ENCODE results near the gene DGKG.

DGKG gene

GRCh38 chr3:186275436-186275835 is 86.6 kb downstream of the DGKG start:
- DNase-seq (ENCODE audit: low read depth): no peak

DNA sequence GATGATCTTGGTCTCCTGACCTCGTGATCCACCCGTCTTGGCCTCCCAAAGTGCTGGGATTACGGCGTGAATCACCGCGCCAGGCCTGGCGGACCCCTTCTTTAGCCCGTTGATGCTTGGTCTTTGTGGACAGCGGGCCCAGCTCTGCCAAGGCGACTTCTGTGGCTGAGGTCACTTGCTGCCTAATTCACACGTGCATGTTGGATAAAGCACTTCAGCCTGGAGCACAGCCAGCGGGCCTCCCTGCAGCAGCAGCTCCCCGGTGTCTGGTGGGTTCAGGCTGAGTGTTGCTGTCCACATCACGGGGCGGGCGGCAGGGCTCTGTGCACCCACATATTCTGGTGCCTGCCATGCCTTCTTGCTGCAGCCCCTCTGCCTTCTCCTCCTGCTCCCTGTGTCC is 88.4 kb downstream of the DGKG start:
- DNase-seq (ENCODE audit: low read depth): no peak

DNA sequence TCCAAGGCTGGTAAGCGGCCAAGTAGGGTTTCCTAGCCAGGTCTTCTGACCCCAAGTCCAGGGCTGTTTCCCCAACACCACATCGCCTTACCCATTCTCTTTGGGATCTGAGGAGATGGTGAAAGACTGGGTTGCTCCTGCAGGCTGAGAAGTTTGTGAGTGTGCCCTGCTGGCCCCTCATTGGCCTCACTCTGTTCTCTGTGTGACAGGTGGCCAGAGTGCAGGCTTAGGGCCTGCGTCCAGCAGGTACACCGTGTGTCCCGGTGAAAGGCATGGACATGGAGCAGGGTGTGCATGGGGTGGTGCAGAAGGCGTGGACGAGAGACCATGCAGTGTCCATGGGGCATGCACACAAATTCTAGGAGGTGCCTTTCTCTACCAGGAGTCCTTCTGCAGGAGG is 91.3 kb downstream of the DGKG start:
- DNase-seq (ENCODE audit: low read depth): no peak

DNA sequence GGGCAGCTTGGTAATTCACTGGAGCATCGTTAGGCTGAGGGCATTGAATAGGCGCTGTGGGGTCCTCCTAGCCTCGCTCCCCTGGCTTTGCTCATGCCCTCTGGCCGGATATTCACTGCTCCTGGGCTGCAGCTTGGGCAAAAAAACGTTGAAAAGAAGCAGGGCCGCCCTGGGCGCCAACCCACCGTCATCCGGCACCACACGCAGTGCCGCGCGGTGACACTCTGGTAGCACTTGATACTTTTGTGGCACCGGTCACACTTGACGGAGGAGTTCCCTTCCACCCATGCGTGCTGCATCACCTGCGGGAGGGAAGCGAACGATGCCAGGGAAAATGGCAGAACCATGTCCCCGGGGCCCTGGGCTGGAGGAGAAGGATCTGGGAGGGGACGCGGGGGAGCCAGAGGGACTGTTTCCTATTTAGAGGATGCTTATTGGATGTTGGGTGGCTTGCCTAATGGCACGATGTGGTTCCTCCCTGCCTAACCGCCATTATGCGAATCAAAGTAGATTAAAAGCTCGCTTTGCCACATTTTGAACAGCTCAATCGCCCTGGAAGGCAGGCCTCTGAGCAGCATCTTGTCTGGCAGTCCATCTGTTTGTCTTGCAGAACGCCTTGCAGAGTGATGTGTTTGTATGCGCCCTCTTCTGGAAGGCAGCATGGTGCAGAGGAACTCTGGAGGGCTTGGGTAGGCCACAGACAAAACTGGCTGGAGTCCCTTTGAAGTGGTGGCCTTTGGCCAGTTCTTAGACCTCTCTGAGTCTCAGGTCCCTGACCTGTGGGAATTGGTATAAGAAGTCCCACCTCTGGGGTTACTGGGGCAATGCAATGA is 93.2 kb downstream of the DGKG start:
- DNase-seq (ENCODE audit: low read depth): no peak

DNA sequence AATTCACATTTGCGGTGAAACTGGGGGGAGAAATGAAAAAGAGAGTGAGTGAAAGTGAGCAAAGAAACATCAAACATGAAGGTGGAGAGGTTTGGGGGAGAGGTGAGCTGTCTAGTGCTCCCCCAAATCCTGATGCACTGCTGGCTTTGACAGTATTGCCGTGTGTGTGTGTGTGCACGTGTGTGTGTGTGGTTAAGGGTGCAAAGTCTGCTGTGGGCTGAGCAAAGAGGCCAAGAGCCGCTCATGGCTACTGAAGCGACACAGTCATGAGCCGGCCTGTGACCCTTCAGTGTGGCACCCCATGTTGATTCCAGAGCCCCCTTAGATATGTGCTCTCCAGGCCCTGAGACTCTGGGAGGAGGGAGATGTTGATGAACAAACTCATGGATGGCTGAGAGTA is 94.3 kb downstream of the DGKG start:
- DNase-seq (ENCODE audit: low read depth): no peak

DNA sequence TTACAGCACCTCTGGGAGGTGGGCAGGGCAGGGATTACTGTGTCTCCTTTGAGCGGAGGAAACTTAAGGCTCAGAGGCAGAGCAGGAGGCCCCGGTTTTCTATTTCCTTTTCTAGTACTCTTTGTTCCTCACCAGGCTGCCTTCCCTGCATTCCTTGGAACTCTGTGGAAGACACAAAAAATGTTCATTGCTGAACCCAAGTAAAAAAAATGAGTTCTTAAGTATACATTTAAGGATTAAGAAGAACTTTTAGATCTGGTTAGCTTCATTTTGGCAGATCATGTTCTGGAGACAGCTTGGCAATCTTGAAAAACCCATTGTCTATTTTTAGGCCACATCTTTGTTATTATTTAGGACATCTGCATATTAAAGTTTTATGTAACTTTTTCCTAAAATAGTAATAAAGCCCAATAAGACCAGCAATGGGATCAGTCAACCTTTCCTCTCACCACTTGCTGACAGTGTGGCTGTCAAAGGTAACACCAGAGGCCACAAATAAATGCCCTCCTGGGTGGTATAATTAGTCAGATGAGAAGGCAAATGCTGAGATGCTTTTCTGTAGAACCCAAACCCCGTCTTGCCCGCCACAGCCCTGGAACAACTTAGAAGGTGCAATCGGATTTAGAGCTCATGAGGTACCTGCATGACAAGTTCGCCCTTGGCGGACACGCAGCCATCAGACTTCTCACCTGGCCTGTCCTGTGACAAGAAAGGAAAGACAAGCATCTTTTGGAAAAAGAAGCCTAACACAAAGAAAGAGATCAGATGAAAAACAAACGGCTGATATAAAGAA is 97.2 kb downstream of the DGKG start:
- DNase-seq (ENCODE audit: low read depth): no peak

DNA sequence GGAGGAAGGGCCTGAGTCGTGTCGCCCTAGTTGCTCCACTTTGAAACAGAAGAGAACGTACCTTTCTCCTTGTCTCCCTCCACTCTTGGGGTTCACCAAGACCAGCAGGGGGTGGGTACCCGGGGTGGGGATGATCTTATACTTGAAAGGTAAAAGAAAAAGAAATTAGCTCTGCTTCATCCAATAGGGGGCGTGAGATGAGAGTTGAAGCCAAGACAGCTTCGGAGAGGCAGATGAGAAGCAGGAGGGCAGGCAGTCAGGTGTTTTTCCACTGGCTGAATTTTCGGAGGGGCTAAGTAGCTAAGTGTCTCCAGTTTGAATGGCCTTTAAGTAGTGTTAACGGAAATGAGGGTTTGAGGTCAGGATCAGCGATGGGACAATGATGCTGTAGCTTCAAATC is 100.4 kb downstream of the DGKG start:
- DNase-seq (ENCODE audit: low read depth): no peak

DNA sequence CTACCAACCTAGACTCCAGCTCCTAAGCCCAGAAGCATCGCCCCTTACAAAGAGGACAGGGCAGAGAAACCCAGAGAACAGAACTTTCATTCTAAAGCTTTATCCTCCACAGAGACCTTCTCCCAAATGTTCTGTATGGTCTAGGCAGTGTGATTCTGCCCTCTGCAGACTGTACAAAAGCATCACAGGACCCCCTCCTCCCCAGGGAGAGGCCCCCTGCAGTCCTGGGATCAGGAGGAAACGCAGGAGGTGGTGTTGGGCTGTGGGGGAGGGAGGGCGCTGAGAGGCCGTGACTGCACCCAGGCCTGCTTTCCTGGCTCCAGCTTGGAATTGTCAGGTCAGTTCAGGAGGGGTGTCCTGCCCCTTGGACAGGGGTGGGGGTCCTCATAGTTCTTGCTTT is 101.3 kb downstream of the DGKG start:
- no peak for DNase-seq (ENCODE audit: low read depth)

- peak; percentile 61 for DNase-seq (ENCODE audit: low read depth)
These were observed 102.2 kb downstream of the DGKG start for GRCh38 chr3:186259612-186260383.

- no peak for DNase-seq (ENCODE audit: low read depth)
These were observed 103.1 kb downstream of the DGKG start for GRCh38 chr3:186258968-186259367.

GRCh38 chr3:186257866-186258265 is 104.2 kb downstream of the DGKG start:
- DNase-seq (ENCODE audit: low read depth): no peak

DNA sequence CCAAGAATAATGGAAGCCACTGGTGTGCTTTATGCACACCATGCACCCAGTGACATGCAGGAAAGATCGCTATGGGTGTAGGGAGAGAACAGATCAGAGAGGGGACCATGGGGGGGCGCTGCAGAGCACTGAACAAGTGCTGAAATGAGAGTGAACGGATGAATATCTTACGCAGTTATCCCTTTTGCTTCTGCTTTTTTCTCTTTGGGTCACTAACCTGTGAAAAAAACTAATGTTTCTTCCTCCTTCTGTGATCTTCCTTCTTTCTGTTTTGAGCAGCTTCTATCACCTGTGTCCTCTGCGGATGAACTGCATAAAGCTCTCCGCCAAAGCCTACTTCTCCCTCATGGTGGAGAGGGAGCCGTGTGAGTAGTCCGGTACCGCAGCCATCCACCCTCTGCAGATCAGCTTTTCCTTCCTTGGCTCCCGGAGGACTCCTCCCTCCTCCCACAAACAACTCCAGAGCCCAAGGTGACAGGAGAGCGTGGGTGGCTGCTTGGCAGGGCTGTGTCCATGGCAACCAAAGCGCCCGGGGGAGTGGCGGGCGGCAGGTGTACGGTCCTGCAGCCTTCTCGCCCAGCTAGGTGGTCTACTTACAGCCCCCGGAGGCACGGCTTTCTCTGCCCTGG is 106.2 kb downstream of the DGKG start:
- DNase-seq (ENCODE audit: low read depth): no peak

- DNase-seq (ENCODE audit: low read depth): no peak
These were observed 107.1 kb downstream of the DGKG start for GRCh38 chr3:186254676-186255650.

- no peak for DNase-seq (ENCODE audit: low read depth)
These were observed 110.0 kb downstream of the DGKG start for GRCh38 chr3:186251948-186252619.

DNA sequence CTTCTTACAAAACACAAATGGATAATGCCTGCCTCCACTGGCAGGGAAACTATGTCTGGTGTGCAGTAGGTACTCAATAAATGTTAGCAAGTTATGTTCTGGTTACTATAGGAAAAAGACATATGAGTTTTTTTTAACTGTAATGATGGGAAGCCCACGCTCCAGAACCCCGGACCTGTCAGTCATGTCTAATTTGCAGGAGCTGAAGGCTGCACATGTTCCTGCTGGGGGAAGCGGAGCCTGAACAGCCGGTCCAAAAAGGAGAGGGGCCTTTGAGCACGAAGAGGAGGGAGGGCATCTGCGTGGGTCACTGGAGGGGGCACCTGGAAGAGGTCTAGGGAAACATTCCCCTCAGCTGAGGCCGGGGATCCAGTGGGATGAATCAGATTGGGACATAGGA is 113.2 kb downstream of the DGKG start:
- DNase-seq (ENCODE audit: low read depth): no peak

DNA sequence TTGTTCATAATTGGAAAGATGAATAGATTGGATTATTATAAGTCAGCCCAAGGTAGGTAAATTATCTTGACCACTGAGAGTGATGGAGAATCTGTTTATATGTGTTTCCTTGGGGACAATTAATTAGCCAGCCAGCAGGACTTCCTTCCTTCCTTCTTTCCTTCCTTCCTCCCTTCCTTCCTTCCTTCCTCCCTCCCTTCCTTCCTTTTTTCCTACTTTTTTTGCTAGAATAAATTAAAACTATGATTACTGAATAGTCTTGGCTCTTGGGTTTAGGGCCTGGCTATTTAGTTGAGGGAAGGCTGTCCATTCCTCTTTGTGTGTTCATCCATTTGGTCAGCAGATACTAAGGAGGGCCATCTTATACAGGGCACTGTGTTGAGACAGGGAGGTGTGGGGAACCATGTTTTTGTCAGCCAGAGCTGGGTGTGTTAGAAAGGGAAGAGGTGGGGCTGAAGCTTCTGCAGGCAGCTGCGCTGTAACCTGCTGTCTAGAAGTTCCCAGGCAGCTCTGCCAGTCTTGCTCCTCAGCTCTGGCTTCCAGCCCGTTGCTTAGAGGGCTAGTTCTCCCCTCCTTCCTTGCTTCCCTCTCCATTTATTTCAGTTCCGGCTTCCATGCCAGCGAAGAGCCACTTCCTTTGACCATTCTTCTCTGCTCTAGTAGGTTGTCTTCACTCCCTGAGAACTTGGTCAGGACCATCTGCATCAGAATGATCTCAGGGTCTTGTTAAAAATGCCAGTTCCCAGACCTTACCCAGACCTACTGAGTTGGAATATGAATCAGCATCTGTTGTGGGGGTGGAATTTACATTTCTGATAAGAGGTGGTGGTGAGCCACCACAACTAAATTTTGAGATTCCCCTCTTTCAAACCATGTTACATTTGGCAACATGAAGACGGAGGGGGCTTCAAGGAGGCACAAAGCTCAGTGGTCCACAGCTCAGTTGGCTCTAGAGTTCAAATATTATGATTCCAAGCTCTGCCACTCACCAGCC is 113.9 kb downstream of the DGKG start:
- no peak for DNase-seq (ENCODE audit: low read depth)

DNA sequence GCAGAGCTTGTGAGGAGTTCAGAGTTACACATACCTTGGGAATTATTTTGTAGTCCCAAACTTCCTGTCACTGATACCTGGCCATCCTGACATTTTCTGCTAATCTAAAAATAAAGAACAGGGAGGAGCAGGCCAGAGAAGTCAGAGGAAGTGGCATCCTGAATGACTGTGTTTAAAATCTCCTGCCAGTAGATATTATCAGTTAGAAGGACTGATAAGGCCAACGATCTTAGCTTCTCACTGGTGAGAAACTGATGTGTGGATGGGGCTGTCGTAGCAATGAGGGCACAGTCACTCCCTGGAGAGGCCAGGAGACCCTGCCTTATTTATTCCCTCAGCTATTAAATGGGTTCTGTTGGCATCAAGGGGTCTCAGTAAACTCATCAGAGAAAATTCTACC is 115.1 kb downstream of the DGKG start:
- DNase-seq (ENCODE audit: low read depth): no peak

GRCh38 chr3:186244016-186244415 is 118.0 kb downstream of the DGKG start:
- no peak for DNase-seq (ENCODE audit: low read depth)

Measured in stimulated activated CD8-positive, alpha-beta memory T cell treated with anti-CD3 and anti-CD28 coated beads, Interleukin-4, amount 100 ng/mL, for 24 hours (primary cell).